GM12891 (cell line): Measurements from ENCODE around the gene TMEM139.

ENCODE experiments used
- POLR2A ChIP-seq: IDR thresholded peaks from 2 replicates; pipeline ENCODE4 v1.6.1; 2011; ENCODE audit warnings: low read depth, low read length, control low read depth
- POLR2AphosphoS5 ChIP-seq: IDR thresholded peaks from 2 replicates; pipeline ENCODE4 v1.6.1; 2011; ENCODE audit warnings: low read depth, low read length, control low read depth
- TAF1 ChIP-seq: IDR thresholded peaks from 2 replicates; pipeline ENCODE4 v1.6.1; 2011; ENCODE audit warnings: low read depth, low read length, control low read depth

GRCh38 chr7:143321242-143321641, 36.5 kb downstream of the TMEM139 start:
- TF ChIP-seq POLR2AphosphoS5 (no peak), TAF1 (no peak), POLR2A (no peak)
